WTC11 (cell line): ENCODE measurements around the gene OXSR1.

Experiments used
- CTCF ChIP-seq: fragments of 200-600 bp; IDR thresholded peaks from 2 replicates; pipeline ENCODE4 v1.8.0; 2022; ENCODE audit warnings: antibody characterized with exemption
- GTF2I ChIP-seq: fragments of 250-450 bp; sonication (Bioruptor Pico); conservative IDR thresholded peaks from 2 replicates; pipeline ENCODE4 v1.4.0; 2021; ENCODE audit warnings: mild to moderate bottlenecking
- JUN ChIP-seq: sonication (generic); formaldehyde crosslinking; IDR thresholded peaks from 2 replicates; pipeline ENCODE4 v1.8.0; 2023; ENCODE audit warnings: mild to moderate bottlenecking, missing genetic modification reagents
- TCF7 ChIP-seq: sonication (generic); formaldehyde crosslinking; IDR thresholded peaks from 2 replicates; pipeline ENCODE4 v1.8.0; 2022; ENCODE audit warnings: mild to moderate bottlenecking, low read depth, missing genetic modification reagents, moderate library complexity
- ZNF317 ChIP-seq: sonication (generic); formaldehyde crosslinking; IDR thresholded peaks from 2 replicates; pipeline ENCODE4 v1.8.1; 2023; ENCODE audit warnings: low read depth, mild to moderate bottlenecking, moderate library complexity, missing genetic modification reagents, borderline replicate concordance

DNA sequence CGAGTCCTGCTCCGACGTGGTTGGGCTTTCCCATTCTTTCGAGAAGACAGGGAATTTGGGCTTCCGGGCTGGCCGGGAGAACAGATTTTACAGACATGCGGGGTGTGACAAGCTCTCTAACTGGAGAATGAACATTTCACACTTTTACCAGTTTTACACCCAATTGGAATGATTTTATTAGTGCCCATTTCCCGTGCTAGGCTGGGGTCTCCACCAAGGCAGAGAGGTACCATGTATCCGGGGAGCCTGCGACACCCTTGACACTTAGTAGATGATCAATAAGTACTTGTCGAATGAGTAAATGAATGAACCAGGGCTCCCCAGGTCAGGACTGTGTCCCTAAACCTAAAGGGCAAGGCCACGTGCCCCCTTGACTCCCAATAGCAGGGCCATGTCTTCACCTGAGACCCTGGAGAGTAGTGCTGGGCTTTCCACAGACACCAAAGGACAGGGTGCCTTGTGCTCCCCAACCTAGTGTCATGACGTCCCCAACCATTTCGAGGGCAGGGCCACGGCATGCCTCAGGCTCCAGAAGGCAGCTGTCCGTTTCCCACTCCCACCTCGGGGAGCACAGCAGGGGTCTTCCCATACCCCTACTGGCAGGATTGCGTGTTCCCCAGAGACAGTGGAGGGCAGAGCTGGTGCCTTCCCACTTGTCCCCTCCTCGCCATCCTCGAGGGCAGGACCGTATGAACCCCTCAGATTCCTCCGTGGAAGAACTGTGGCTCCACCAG, 27.6 kb upstream of the OXSR1 start:
- no peak for TF ChIP-seq GTF2I (CRISPR knock-in tag)
- no peak for TF ChIP-seq CTCF
- no peak for TF ChIP-seq ZNF317 (CRISPR knock-in tag)
- no peak for TF ChIP-seq TCF7
- TF ChIP-seq JUN (CRISPR knock-in tag) = no peak
